ENCODE measurements around the gene SPEN.

DNA sequence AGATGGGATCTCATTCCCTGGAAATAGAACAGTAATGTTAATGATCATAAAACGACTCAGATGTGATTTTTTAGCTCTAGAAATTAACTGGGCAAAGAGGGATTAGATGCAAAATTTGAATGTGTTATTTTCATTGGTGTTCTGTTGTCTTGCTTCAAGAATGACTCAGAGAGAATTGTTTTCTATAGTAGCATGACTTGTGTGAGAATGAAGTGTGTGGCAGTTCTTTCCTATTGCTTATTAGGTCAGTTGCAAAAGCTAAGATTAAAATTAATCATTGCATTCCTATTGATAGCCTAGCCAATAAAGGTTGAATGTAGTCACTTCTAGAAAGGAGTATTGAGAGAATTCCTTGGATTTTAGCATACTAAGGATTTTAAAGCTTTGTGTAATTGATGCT, 22.9 kb downstream of the SPEN start:
- TF ChIP-seq POLR2A (IDR thresholded peaks at IDR 0.05; ENCODE audit: low read depth) (no peak), CTCF (IDR thresholded peaks at IDR 0.05) (no peak), POLR2AphosphoS5 (IDR thresholded peaks at IDR 0.05) (no peak), EP300 (IDR thresholded peaks at IDR 0.05) (no peak)

Data from esophagus muscularis mucosa (tissue), 4 donors.